ENCODE measurements around the gene GNG8.

GNG8 gene

DNA sequence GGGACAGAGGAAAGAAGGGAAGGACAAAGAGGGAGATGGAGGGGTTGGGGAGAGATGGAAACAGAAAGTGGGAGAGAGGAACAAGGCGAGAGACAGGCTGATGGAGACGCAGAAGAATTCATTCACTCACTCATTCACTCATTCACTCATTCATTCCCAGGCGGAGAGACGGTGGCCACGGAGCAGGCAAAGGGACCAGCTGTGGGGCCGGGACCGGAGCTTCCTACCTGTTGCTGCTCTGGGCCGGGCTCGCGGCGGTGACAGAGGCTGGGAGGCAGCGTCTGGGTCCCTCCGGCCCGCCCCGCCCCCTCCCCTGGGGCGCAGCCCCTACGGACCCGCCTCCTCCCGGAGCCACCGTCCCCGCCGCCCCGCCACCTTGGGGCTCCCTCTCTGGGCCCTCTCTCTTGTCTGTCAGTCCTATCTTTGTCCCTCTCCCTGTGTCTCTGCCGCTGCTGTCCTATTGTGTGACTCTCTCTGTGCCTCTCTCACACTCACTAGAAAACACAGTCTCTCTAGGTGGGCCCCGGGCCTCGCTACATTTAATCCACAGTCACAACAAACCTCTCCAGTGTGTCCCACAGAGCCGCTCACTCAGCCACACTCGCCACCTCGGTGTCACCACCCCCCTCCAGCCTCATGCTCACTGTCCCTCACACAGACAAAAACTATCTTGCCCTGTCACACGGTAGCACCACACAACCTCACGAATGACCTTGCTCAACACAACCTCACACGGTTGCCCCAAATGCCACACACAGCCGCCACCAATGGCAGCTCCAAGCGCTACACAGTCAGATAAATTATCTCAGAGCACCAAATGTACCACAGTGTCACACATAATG, at the start of gene GNG8:
Gene GNG8, minus strand, starts transcription at position 283 of the 842 bp plus-strand sequence. CDS start 1,520 bp downstream, outside the sequence.
- Histone ChIP-seq H3K4me3 (ENCODE audit: low read depth, low read length) (peak within 1 kb of the TSS; percentile 75), H3K27me3 (ENCODE audit: control insufficient read depth, insufficient read depth, low read length) (peaks cover 62% of the 10 kb centered on the region), H3K4me1 (ENCODE audit: control insufficient read depth, insufficient read depth, low read length) (peaks cover 13% of the 10 kb centered on the region), H3K9ac (ENCODE audit: low read depth, low read length) (no peak within 1 kb of the TSS), H3K9me3 (ENCODE audit: control insufficient read depth, insufficient read depth, low read length) (no peaks in the 10 kb centered on the region), H3K36me3 (ENCODE audit: control insufficient read depth, insufficient read depth, low read length) (no peaks in the 10 kb centered on the region)

DNA sequence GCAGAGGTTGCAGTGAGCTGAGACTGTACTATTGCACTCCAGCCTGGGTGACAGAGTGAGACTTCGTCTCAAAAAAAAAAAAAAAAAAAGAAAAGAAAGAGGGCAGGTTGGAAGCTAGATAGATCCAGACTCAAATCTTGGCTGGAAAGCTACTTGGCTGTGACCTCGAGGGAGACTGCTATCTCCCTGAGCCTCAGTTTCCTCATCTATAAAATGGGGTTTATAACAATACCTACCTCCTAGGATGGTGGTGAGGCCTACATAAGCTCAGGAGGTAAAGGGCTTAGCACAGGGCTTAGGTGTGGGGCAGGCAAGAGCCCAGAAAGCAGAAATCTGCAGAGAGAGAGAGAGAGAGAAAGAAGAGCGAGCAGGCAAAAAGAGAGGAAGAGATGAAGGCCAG, 49.2 kb upstream of the GNG8 start:
- no peak overlapping the region for H3K4me3 ChIP-seq (ENCODE audit: low read depth, low read length)
- H3K36me3 ChIP-seq (ENCODE audit: control insufficient read depth, insufficient read depth, low read length), result peaks cover 28% of the 10 kb centered on the region
- H3K9me3 ChIP-seq (ENCODE audit: control insufficient read depth, insufficient read depth, low read length), result no peaks in the 10 kb centered on the region
- H3K27me3 ChIP-seq (ENCODE audit: control insufficient read depth, insufficient read depth, low read length), result no peaks in the 10 kb centered on the region
- no peak overlapping the region for H3K9ac ChIP-seq (ENCODE audit: low read depth, low read length)
- H3K4me1 ChIP-seq (ENCODE audit: control insufficient read depth, insufficient read depth, low read length), result no peaks in the 10 kb centered on the region

DNA sequence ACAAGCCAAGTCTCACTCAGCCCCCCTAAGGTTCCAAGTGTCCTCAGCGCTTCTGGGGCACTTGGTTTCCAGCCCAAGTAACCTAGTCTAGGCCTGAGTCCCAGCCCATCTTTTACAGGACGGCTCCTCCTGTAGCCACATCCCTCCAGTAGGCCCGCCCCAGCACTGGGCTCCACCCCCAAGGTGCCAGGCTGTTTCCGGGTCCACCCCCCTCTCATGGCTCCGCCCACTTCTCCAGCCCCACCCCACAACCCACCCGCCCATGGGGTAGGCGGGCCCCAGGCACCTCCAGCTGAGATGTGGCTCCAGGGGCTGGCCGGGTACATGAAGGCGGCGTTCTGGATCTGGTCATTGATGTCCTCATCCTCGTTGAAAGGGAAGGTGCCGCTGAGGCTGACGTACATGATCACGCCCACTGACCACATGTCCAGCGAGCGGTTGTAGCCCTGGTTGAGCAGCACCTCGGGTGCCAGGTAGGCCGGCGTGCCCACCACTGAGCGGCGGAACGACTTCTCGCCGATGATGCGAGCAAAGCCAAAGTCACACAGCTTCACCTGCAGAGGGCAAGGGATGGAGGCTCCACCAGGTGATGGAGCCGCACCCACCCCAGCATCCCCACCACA, 42.2 kb upstream of the GNG8 start:
- Histone ChIP-seq H3K4me1 (ENCODE audit: control insufficient read depth, insufficient read depth, low read length) (peaks cover 5% of the 10 kb centered on the region), H3K36me3 (ENCODE audit: control insufficient read depth, insufficient read depth, low read length) (peaks cover 41% of the 10 kb centered on the region), H3K9me3 (ENCODE audit: control insufficient read depth, insufficient read depth, low read length) (no peaks in the 10 kb centered on the region), H3K9ac (ENCODE audit: low read depth, low read length) (no peak overlapping the region), H3K27me3 (ENCODE audit: control insufficient read depth, insufficient read depth, low read length) (no peaks in the 10 kb centered on the region), H3K4me3 (ENCODE audit: low read depth, low read length) (no peak overlapping the region)

DNA sequence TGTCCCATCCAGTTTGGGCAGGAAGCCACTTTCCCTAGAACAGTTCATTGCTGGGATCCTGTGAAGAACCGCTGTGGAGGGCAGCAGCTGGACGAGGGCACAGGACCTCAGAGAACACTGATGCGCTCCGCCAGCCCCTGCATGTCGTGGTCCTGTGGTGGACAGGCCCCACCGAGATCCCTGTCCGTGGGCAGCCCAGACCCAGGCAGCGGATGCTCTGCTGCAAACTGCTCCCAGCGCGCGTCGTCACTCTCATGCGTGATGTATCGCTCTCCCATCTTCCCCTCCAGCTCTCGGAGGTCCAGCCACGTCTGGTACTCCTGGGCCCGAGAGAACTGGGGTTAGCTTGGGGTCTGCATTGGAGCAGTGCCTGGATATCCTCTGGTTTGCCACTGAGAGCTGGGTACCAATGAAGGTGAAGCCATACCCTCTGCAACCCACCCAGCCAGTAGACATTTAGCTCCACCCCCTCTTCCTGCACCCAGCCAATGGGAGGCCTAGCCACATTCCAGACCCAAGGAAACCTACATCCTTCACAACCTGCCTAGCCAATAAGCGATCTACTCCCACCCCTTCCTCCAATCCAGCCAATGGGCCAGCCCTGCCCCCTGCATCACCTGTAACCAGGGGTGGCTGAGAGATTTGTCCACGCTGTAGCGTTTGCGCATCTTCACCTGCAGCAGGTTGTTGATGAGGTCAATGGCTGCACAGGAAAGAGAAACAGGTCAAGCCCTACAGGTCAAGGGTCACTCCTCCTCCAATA, 38.6 kb upstream of the GNG8 start:
- H3K36me3 ChIP-seq (ENCODE audit: control insufficient read depth, insufficient read depth, low read length), result peaks cover 36% of the 10 kb centered on the region
- no peak overlapping the region for H3K4me3 ChIP-seq (ENCODE audit: low read depth, low read length)
- peaks cover 5% of the 10 kb centered on the region for H3K4me1 ChIP-seq (ENCODE audit: control insufficient read depth, insufficient read depth, low read length)
- H3K27me3 ChIP-seq (ENCODE audit: control insufficient read depth, insufficient read depth, low read length), result no peaks in the 10 kb centered on the region
- no peaks in the 10 kb centered on the region for H3K9me3 ChIP-seq (ENCODE audit: control insufficient read depth, insufficient read depth, low read length)
- no peak overlapping the region for H3K9ac ChIP-seq (ENCODE audit: low read depth, low read length)

DNA sequence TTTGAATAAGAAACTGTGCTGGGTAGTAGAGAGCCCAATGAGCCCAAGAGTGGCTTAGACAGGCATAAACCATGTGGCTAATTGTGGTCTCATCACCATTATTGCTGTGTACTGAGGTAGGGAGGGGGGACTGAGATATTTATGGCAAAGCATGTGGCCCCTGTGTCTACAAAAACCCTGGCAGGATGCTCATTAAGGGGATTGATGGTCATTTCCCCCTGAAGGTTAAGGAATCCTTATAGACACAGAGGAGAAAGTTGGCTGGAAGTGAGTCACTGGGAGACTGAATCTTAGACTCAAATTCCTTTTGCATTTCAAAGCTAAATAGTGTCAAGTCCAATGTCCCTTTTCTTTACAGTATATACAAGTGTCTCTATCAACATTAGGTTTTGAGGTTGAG, 34.8 kb upstream of the GNG8 start:
- Histone ChIP-seq H3K27me3 (ENCODE audit: control insufficient read depth, insufficient read depth, low read length) (no peaks in the 10 kb centered on the region), H3K36me3 (ENCODE audit: control insufficient read depth, insufficient read depth, low read length) (peaks cover 20% of the 10 kb centered on the region), H3K9me3 (ENCODE audit: control insufficient read depth, insufficient read depth, low read length) (no peaks in the 10 kb centered on the region), H3K4me3 (ENCODE audit: low read depth, low read length) (no peak overlapping the region), H3K4me1 (ENCODE audit: control insufficient read depth, insufficient read depth, low read length) (no peaks in the 10 kb centered on the region), H3K9ac (ENCODE audit: low read depth, low read length) (no peak overlapping the region)

DNA sequence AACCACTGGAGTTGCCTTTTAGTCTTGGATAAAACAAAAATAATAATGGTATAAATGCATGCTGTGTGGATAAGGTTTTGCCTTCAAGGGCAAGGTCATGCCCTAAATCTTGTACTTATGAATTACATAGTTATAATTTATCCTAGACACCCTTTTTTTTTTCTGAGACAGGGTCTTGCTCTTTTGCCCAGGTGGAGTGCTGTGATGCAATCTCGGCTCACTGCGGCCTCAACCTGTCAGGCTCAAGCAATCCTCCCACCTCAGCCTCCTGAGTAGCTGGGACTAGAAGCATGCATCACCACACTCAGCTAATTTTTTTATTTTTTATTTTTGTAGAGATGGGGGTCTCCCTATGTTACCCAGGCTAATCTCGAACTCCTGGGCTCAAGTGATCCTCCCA, 32.7 kb upstream of the GNG8 start:
- peaks cover 8% of the 10 kb centered on the region for H3K36me3 ChIP-seq (ENCODE audit: control insufficient read depth, insufficient read depth, low read length)
- H3K4me3 ChIP-seq (ENCODE audit: low read depth, low read length), result no peak overlapping the region
- no peaks in the 10 kb centered on the region for H3K9me3 ChIP-seq (ENCODE audit: control insufficient read depth, insufficient read depth, low read length)
- no peak overlapping the region for H3K9ac ChIP-seq (ENCODE audit: low read depth, low read length)
- H3K27me3 ChIP-seq (ENCODE audit: control insufficient read depth, insufficient read depth, low read length), result no peaks in the 10 kb centered on the region
- no peaks in the 10 kb centered on the region for H3K4me1 ChIP-seq (ENCODE audit: control insufficient read depth, insufficient read depth, low read length)

DNA sequence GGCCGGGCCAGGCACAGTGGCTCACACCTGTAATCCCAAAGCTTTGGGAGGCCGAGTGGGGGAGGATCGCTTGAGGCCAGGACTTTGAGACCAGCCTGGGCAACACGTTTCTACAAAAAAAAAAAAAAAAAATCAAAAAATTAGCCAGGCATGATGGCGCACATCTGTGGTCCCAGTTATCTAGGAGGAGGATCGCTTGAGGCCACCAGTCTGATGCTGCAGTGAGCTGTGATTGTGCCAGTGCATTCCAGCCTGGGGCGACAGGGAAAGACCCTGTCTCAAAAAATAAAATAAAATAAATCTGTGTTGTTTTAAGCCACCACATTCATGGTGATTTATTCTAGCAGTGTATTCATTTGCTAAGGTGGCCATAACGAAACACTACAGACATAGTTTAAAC, 29.1 kb upstream of the GNG8 start:
- Histone ChIP-seq H3K4me1 (ENCODE audit: control insufficient read depth, insufficient read depth, low read length) (no peaks in the 10 kb centered on the region), H3K9ac (ENCODE audit: low read depth, low read length) (no peak overlapping the region), H3K36me3 (ENCODE audit: control insufficient read depth, insufficient read depth, low read length) (no peaks in the 10 kb centered on the region), H3K9me3 (ENCODE audit: control insufficient read depth, insufficient read depth, low read length) (no peaks in the 10 kb centered on the region), H3K27me3 (ENCODE audit: control insufficient read depth, insufficient read depth, low read length) (no peaks in the 10 kb centered on the region), H3K4me3 (ENCODE audit: low read depth, low read length) (no peak overlapping the region)

DNA sequence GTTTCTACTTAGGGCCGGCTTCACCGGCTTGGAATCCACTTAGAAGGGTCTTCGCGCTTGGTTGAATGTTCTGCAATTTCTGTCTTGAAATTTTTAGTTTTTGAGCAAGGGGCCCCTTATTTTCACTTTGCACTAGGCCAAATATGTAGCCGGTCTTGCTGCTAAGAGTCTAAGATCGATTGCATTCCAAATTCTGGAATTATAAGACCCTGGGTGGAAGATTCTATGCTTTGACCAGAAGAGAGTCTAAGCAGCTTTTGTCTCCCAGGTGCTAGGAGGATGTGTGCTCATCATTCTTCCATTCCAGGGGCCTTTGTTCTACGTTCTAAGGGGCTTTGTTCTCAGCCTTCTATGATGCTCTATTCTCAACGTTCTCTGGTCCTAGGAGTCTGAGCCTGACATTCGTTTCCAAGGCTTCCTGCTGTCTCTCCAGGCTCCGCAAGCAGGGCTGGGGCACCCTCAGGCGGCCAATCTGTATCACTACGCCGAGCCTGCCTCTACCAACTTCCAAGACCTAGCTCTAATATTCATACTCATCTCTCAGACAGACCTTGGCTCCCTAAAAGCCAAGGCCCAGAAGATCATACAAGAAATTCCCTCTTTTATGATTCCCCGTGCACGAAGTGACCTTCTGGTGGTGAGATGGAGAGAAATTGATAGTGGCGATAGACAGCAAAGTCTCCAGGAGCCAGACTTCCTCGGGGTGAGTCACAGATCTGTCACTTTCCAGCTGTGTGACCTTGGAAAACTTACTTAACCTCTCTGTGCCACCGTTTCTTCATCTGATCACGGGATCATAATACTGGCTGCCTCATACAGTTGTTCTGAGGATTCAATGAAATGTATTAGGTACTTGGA, 26.0 kb upstream of the GNG8 start:
- Histone ChIP-seq H3K4me3 (ENCODE audit: low read depth, low read length) (peak overlapping the region; percentile 38), H3K9me3 (ENCODE audit: control insufficient read depth, insufficient read depth, low read length) (no peaks in the 10 kb centered on the region), H3K27me3 (ENCODE audit: control insufficient read depth, insufficient read depth, low read length) (no peaks in the 10 kb centered on the region), H3K36me3 (ENCODE audit: control insufficient read depth, insufficient read depth, low read length) (no peaks in the 10 kb centered on the region), H3K9ac (ENCODE audit: low read depth, low read length) (no peak overlapping the region), H3K4me1 (ENCODE audit: control insufficient read depth, insufficient read depth, low read length) (peaks cover 4% of the 10 kb centered on the region)

DNA sequence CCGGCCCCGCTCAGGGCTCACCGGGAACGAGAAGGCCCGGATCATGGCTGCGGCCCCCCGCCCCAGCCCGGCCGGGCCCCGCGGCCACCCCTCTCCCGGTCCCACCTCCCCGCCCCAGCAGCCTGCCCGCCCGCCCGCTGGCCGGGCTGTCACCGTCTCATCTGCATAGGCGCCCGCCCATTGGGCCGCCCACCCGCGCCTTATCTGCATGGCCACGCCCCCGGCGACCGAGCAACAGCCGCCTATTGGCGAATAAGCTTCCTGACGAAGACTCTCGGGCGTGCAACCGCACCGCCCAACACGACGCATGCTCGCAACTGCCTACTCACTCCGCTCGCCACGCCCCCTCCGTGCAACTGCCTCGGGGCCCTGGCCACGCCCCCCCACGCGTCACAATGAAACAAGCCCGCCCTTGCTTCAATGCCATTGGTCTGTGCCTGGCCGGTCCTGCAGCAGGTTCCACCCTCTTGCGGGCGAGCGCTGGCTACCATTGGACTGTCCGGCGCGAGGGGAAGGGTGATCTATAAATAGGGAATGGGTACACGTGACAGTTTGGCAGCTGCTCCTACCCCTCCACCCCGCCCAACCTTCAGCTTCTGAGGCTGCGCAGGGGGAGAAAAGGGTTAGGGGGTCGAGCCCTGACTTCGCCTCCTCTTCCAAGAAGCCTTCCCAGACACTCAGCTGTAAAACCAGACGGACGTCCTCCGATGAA, 25.2 kb upstream of the GNG8 start, which contains the start of gene DACT3:
Gene DACT3, minus strand, starts transcription at position 163 of the 712 bp plus-strand sequence. Its CDS starts 118 bp downstream, at position 45.
- Histone ChIP-seq H3K9ac (ENCODE audit: low read depth, low read length) (no peak within 1 kb of the TSS), H3K27me3 (ENCODE audit: control insufficient read depth, insufficient read depth, low read length) (no peaks in the 10 kb centered on the region), H3K36me3 (ENCODE audit: control insufficient read depth, insufficient read depth, low read length) (no peaks in the 10 kb centered on the region), H3K9me3 (ENCODE audit: control insufficient read depth, insufficient read depth, low read length) (no peaks in the 10 kb centered on the region), H3K4me1 (ENCODE audit: control insufficient read depth, insufficient read depth, low read length) (peaks cover 4% of the 10 kb centered on the region), H3K4me3 (ENCODE audit: low read depth, low read length) (peak within 1 kb of the TSS; percentile 67)

DNA sequence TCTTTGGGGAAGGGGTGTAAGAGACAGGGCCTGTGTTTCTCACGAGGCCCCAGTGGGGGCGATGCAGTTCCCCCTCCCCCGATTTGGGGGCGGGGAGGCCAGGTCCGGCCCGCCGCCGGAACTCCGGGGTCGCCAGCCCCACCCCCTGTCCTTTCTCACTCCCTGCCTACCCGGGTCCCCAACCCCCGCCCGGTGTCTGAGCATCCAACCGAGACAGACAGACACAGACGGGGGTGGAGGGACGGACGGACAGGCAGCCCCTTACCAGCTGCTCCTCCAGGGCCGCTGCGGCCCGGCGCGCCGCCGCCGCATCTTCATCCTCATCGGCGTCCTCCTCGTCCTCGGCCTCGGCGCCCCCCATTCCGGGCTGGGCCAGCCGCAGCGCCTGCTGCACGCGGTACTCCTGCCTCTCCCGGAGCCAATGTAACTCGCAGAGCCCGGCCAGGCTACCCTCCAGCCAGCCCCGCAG, 24.6 kb upstream of the GNG8 start:
- Histone ChIP-seq H3K4me3 (ENCODE audit: low read depth, low read length) (peak overlapping the region; percentile 67), H3K27me3 (ENCODE audit: control insufficient read depth, insufficient read depth, low read length) (no peaks in the 10 kb centered on the region), H3K9me3 (ENCODE audit: control insufficient read depth, insufficient read depth, low read length) (no peaks in the 10 kb centered on the region), H3K9ac (ENCODE audit: low read depth, low read length) (no peak overlapping the region), H3K4me1 (ENCODE audit: control insufficient read depth, insufficient read depth, low read length) (peaks cover 4% of the 10 kb centered on the region), H3K36me3 (ENCODE audit: control insufficient read depth, insufficient read depth, low read length) (no peaks in the 10 kb centered on the region)

Data from iPS-15b (cell line).